ENCODE data around the gene FBXO42. TPM values are rescaled to one million over a fixed set of nuclear protein-coding genes. Genes with fewer than 3 reads are reported as not detected.

FBXO42 gene
- total RNA-seq, 1 donor from 2014 or later: 24.3 TPM

- DNase-seq (ENCODE audit: low read depth, low spot score): no peak
- H3K4me3 Mint-ChIP-seq: no peak overlapping the region
- no peaks in the 10 kb centered on the region for H3K27me3 Mint-ChIP-seq (ENCODE audit: low read depth)
- peaks cover 33% of the 10 kb centered on the region for H3K4me1 Mint-ChIP-seq
- H3K27ac Mint-ChIP-seq (ENCODE audit: unreplicated experiment): no peak overlapping the region
- TF ChIP-seq CTCF (conservative IDR thresholded peaks at IDR 0.05): no peak
- no peaks in the 10 kb centered on the region for H3K36me3 Mint-ChIP-seq (ENCODE audit: low read depth)
- no peaks in the 10 kb centered on the region for H3K9me3 Mint-ChIP-seq
These were observed 41.6 kb upstream of the FBXO42 start for GRCh38 chr1:16393570-16394521.

- no peaks in the 10 kb centered on the region for H3K27me3 Mint-ChIP-seq (ENCODE audit: low read depth)
- no peak for DNase-seq (ENCODE audit: low read depth, low spot score)
- H3K4me3 Mint-ChIP-seq: no peak overlapping the region
- no peaks in the 10 kb centered on the region for H3K9me3 Mint-ChIP-seq
- H3K4me1 Mint-ChIP-seq: peaks cover 33% of the 10 kb centered on the region
- no peaks in the 10 kb centered on the region for H3K36me3 Mint-ChIP-seq (ENCODE audit: low read depth)
- TF ChIP-seq CTCF (conservative IDR thresholded peaks at IDR 0.05): no peak
- H3K27ac Mint-ChIP-seq (ENCODE audit: unreplicated experiment): no peak overlapping the region
These were observed 40.7 kb upstream of the FBXO42 start for GRCh38 chr1:16392740-16393569.

GRCh38 chr1:16391411-16391810, 39.1 kb upstream of the FBXO42 start:
- Mint-ChIP-seq H3K4me3 (no peak overlapping the region), H3K9me3 (no peaks in the 10 kb centered on the region), H3K4me1 (peaks cover 37% of the 10 kb centered on the region), H3K36me3 (ENCODE audit: low read depth) (no peaks in the 10 kb centered on the region), H3K27me3 (ENCODE audit: low read depth) (no peaks in the 10 kb centered on the region), H3K27ac (ENCODE audit: unreplicated experiment) (no peak overlapping the region)
- no peak for TF ChIP-seq CTCF (conservative IDR thresholded peaks at IDR 0.05)
- no peak for DNase-seq (ENCODE audit: low read depth, low spot score)

- no peak for TF ChIP-seq CTCF (conservative IDR thresholded peaks at IDR 0.05)
- peaks cover 42% of the 10 kb centered on the region for H3K4me1 Mint-ChIP-seq
- no peak for DNase-seq (ENCODE audit: low read depth, low spot score)
- no peaks in the 10 kb centered on the region for H3K27me3 Mint-ChIP-seq (ENCODE audit: low read depth)
- H3K27ac Mint-ChIP-seq (ENCODE audit: unreplicated experiment): no peak overlapping the region
- H3K36me3 Mint-ChIP-seq (ENCODE audit: low read depth): peaks cover 3% of the 10 kb centered on the region
- no peak overlapping the region for H3K4me3 Mint-ChIP-seq
- H3K9me3 Mint-ChIP-seq: no peaks in the 10 kb centered on the region
These were observed 35.2 kb upstream of the FBXO42 start for GRCh38 chr1:16387201-16388188.

Measured in neural crest cell (in vitro differentiated cells).